KBM-7 (cell line): ENCODE data around the gene FKBP15.
"Not testable (repeated sequence)": the region's sequence is repeated elsewhere in the genome, so short reads cannot be mapped to it uniquely, and the experiment has no call there.

Experiments
- DNase-seq: peaks from one replicate; pipeline ENCODE4 v3.0.0-alpha.2; 2015
- in situ Hi-C: fragments of 300-500 bp; cut with MboI; formaldehyde crosslinking; loops from 2 replicates; pipeline ENCODE4 v1.14.3; 2020; ENCODE audit warnings: low sequenced_read_pairs, low pct_unique_long_range_greater_than_20kb, mixed read lengths

FKBP15 gene

GRCh38 chr9:113153599-113153998 is 67.5 kb downstream of the FKBP15 start:
- no peak for DNase-seq
- in situ Hi-C loops: no loop called here

DNA sequence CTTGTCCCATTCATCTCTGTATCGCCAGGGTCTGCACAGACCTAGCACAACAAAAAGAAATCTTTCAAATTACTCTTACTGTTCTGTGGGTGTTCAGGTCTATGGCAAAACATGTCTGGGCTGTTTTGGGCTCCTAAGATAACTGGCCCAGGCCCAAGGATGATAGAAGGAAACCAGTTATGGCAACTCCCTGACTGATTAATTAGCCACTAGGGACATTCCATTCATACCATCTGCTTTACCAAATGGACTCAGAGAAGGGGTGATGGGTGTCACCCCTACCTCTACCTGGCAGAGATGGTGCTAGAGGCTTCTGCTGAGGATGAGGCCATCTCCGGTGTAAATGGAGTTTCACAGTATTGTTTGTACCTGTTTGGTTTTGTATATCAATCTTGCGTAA is 68.4 kb downstream of the FKBP15 start:
- in situ Hi-C loops: no loop called here
- no peak for DNase-seq

DNA sequence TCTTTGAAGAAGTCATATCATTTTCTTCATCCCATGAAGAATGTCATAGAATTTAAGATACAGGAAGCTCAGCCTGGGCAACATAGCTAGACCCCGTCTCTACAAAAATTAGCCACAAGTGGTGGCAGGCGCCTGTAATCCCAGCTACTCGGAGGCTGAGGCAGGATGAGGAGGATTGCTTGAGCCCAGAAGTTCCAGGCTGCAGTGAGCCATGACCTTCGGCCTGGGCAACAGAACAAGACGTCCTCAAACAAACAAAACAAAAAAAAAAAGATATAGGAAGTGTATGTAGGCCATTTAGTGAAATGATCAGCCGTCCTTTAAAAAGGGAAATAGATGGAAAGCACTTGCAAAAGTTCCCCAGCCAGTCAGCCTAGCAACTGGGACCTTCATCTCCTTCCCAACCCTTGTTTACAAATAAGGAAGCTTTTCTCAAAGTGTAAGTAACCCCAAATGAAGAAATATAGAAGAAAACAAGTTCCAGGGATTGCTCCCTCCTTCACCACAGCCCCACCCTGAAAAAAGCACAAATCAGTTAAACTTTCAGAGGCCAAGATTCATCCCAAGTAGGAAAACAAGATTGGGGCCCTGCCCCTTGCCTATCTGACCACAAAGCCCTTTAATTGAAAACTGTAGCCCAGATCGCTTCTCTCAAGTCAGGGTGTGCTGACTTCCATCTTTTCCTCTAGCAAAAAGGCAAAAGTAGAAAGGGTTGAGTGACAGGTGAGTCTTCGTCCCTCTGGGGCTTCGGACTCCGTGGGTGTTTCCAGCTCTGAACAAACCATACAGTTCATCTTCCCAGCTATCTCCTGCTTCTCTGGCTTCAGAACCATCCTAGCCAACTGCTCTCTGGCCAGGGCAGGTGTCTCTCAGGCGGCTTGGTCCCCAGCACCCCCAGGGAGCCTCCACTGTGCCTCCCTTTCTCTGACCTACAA is 69.1 kb downstream of the FKBP15 start:
- in situ Hi-C loops: no loop called here
- peak; percentile 44 for DNase-seq

DNA sequence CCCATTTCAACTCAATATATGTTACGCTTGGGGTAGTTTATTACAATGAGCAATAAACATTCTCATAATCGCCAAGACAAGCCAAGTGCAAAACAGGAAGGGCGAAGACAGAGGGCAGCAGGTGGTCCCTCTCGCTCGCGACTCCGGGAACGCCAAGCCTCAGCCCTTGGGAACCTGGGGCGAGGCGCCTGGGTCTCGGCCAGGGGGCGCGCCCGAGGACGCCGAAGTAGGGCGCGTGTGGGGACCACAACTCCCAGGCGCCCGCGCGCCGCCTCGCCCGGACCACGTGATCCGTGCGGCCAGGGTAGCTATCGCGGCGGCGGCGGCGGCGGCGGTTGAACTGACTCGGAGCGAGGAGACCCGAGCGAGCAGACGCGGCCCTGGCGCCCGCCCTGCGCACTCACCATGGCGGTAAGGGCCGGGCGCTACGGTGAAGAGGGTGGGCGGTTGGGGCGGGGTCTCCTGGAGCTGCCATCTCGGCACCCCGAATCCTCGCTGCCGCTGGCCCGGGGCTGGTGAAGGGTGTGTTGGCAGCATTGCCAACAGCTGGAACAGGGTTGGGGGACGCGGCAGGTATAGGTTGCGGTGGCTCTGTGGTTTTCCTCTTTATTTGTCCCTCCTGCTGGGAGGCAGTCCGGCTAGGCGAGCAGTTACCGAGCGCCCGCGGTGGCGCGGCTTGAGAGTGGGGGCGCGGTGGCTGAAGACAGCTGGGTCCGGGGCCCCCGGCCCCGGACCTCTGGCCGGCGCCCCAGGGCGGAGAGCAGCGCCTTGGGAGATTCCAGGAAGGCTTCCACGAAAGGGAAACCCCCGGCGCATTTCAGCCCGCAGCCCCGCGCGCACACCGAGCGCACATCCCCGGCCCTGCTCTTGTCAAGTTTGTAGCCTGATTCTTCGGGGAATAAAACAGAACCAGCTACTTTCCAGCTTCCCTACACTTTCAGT is 70.1 kb downstream of the FKBP15 start, which contains the start of gene SLC31A2:
SLC31A2 (plus strand) TSS at position 338 of the 942 bp plus-strand sequence; CDS start at position 406, 68 bp downstream.
- peak; percentile 94 for DNase-seq
- in situ Hi-C loops: no loop called here

- in situ Hi-C loops, DNase-seq: not testable (repeated sequence)
Observed at GRCh38 chr9:113149561-113149960, 71.5 kb downstream of the FKBP15 start.

GRCh38 chr9:113148781-113149510 is 72.1 kb downstream of the FKBP15 start:
- no peak for DNase-seq
- in situ Hi-C loops: no loop called here

DNA sequence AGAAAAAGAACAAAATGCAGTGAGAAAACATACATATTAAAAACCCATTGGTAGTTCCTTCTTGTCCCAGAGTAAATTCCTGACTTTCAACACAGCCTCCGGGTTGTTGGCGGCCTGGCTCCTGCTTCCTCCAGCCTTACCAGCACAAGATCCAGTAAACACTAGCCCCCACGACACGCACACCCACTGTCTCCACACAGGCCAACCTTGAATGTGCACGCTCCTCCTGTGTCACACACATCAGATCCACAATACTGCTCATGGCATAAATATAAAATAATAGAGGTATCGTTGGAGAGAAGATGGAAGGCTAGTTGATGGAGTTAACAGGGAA is 72.7 kb downstream of the FKBP15 start:
- in situ Hi-C loops: no loop called here
- no peak for DNase-seq

- in situ Hi-C loops: no loop called here
- DNase-seq: no peak
Observed at GRCh38 chr9:113143432-113144227, 77.4 kb downstream of the FKBP15 start.

DNA sequence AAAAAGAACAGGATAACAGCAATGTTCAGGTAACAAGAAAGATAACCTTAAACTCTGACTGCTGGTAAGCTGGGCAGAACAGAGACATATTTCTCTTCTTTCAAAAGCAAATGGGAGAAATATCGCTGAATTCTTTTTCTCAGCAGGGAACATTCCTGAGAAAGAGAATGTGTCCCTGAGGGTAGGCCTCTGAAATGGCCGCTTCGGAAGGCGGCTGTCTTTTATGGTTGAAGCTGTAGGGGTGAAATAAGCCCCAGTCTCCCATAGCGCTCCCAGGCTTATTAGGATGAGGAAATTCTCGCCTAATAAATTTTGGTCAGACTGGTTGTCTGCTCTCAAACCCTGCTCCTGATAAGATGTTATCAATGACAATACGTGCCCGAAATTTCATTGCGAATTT is 80.2 kb downstream of the FKBP15 start:
- DNase-seq, in situ Hi-C loops: not testable (repeated sequence)

GRCh38 chr9:113139953-113140352 is 81.1 kb downstream of the FKBP15 start:
- in situ Hi-C loops: no loop called here
- no peak for DNase-seq

- DNase-seq: no peak
- in situ Hi-C loops: no loop called here
Observed at GRCh38 chr9:113139225-113139829, 81.8 kb downstream of the FKBP15 start.

DNA sequence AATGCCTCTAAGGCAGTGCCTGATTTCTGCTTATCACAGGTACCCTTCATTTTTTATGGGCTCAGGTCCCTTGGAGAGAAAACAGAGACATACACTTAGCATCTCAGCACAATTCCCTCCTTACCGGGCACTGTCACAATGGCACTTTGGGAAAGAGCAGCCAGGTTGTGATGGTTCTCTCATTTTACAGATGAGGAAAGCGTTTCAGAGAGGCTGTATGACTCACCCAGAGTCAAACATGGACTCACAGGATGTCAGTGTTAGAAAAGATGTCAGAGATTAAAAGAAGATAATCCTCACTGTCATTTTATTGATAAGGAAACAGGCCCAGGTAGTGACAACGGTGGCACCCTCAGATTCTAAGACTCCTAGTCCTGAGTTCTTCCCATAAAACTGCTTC is 82.3 kb downstream of the FKBP15 start:
- in situ Hi-C loops: no loop called here
- DNase-seq: no peak

GRCh38 chr9:113137196-113138168 is 83.6 kb downstream of the FKBP15 start:
- no peak for DNase-seq
- in situ Hi-C loops: no loop called here

DNA sequence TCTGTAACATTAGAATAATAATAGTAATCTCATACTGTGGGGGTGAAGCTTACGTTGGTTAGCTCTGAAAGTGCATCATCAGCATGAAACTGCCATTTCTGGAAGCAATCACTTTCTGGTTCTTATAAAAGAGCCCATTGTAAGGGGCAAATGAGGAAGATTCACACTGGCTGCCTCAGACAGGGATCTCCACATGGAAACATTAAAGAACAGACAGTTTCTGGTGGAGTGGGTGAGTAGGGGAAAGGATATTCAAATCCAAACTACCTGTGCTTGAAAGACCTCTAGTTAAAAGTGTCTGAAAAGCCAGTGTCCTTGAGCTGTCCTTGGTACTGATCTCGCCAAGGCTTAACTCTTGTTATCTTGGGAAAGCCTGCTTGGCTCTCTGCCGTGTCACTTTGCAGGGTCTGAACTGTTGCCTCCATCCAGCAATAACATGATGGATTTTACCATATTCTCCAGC is 89.4 kb downstream of the FKBP15 start:
- in situ Hi-C loops: no loop called here
- DNase-seq: no peak

- in situ Hi-C loops: no loop called here
- no peak for DNase-seq
Observed at GRCh38 chr9:113129884-113130283, 91.2 kb downstream of the FKBP15 start.

GRCh38 chr9:113129466-113129865 is 91.6 kb downstream of the FKBP15 start:
- in situ Hi-C loops: no loop called here
- no peak for DNase-seq
